ENCODE results near the gene TAGLN. TPM values are rescaled to one million over a fixed set of nuclear protein-coding genes. Genes with fewer than 3 reads are reported as not detected.

Gene TAGLN
- total and polyA plus RNA-seq, 2 donors (not counting 1 experiment from before 2014, with no cell fraction given): 824 to 4,435 TPM

DNA sequence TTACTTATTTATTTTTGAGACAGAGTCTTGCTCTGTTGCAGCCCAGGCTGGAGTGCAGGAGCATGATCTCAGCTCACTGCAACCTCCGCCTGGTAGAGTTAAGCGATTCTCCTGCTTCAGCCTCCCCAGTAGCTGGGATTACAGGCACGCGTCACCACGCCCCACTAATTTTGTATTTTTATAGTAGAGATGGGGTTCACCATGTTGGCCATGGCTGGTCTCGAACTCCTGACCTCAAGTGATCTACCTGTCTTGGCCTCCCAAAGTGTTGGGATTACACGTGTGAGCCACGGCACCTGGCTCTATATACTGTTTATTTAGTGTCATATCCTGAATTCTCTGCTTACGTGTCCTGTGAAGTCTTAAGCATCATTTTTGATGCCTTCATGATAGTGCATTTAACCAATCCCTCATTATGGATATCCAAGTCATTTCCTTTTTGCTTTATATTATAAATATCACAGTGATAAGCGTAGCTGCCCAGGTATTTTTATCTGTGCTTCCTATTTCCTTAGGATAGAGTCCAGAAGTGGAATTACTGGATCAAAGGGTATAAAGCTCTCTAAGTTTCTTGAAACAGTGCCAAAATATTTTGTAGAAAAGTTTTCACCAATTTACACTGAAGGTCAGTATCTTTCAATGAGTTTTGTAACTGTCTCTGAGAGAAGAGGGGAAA is 21.5 kb upstream of the TAGLN start:
- no peaks in the 10 kb centered on the region for H3K79me2 ChIP-seq (ENCODE audit: control insufficient read depth, insufficient read depth, low read length)
- H3K36me3 ChIP-seq (ENCODE audit: control insufficient read depth, insufficient read depth, low read length): peaks cover 4% of the 10 kb centered on the region
- H3K9ac ChIP-seq (ENCODE audit: insufficient read depth, low read length): no peak overlapping the region
- H3K4me2 ChIP-seq (ENCODE audit: extremely low read depth, insufficient read depth, low read length): no peak overlapping the region
- H3K4me3 ChIP-seq (replicated peaks in 1 of 4; ENCODE audit: control extremely low read depth in 1 of 4, insufficient read depth in 1 of 4, low read depth in 3 of 4, low read length in 4 of 4): peak overlapping the region in 2 of 4 experiments; percentile 65 to 83
- no peaks in the 10 kb centered on the region for H4K20me1 ChIP-seq (ENCODE audit: control insufficient read depth, extremely low read depth, insufficient read depth, low read length)
- TF ChIP-seq, protein P1, sequence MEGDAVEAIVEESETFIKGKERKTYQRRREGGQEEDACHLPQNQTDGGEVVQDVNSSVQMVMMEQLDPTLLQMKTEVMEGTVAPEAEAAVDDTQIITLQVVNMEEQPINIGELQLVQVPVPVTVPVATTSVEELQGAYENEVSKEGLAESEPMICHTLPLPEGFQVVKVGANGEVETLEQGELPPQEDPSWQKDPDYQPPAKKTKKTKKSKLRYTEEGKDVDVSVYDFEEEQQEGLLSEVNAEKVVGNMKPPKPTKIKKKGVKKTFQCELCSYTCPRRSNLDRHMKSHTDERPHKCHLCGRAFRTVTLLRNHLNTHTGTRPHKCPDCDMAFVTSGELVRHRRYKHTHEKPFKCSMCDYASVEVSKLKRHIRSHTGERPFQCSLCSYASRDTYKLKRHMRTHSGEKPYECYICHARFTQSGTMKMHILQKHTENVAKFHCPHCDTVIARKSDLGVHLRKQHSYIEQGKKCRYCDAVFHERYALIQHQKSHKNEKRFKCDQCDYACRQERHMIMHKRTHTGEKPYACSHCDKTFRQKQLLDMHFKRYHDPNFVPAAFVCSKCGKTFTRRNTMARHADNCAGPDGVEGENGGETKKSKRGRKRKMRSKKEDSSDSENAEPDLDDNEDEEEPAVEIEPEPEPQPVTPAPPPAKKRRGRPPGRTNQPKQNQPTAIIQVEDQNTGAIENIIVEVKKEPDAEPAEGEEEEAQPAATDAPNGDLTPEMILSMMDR (conservative IDR thresholded peaks at IDR 0.05 in 1 of 2, IDR thresholded peaks at IDR 0.05 in 1 of 2; ENCODE audit: low read depth in 1 of 2, low read length in 2 of 2): no peak
- TF ChIP-seq EZH2 (IDR thresholded peaks at IDR 0.05; ENCODE audit: low read length, missing control alignments): no peak
- DNase-seq (ENCODE audit: low read depth in 2 of 2): no peak
- H3K4me1 ChIP-seq (ENCODE audit: control insufficient read depth, extremely low read depth, insufficient read depth, low read length): peaks cover 9% of the 10 kb centered on the region
- no peaks in the 10 kb centered on the region for H3K27me3 ChIP-seq (ENCODE audit: control insufficient read depth, insufficient read depth, low read length)
- H3K9me3 ChIP-seq (ENCODE audit: control insufficient read depth, insufficient read depth, low read depth, low read length): no peaks in the 10 kb centered on the region
- no peak overlapping the region for H2AFZ ChIP-seq (ENCODE audit: low read length)
- peak overlapping the region; percentile 85 for H3K27ac ChIP-seq (ENCODE audit: insufficient read depth, low read length)

DNA sequence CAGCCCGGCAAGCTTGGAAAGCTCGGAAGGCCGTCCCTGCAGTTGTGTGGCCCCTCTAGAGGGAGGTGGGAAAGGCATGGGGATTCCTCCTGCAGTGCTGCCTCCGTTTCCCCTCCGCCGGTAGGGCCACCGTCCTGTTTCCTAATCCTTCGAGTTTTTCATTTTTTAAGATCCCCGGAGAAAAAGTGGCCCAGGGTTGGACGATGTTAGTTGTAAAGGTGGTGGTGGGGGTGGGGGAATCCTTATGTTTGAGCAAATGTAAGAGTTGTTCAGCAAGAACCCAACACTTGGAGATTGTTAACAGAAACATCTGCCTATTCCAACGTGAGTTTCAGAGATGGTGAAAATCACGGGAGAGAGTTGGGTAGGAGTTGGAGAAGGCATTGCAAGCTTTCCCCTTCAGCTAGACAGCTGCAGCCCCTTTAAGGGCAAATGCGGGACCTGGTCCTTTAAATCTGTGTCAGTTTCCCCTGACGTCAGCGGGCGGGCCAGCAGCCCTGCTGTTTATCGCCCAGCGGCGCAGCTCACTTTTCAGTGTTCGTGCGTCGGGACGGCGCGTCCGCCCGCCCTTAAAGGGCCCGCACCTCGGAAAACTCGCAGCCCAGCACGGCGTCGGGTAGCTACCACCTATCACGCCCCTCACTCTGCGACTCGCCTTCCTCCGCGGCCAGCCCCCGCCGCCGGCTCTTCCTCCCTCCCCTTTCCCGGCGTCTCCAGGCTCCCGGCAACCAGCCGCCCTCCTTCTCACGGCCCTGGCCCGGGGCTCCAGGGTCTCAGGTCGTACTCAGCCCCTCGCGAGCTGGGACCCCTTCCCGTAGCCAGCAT is 20.7 kb upstream of the TAGLN start, which contains the start of gene SIDT2:
Gene SIDT2 (plus strand): TSS at position 534 of the 825 bp plus-strand sequence. CDS start 521 bp downstream, outside the sequence.
- Histone ChIP-seq H3K79me2 (ENCODE audit: control insufficient read depth, insufficient read depth, low read length) (no peaks in the 10 kb centered on the region), H4K20me1 (ENCODE audit: control insufficient read depth, extremely low read depth, insufficient read depth, low read length) (no peaks in the 10 kb centered on the region), H2AFZ (ENCODE audit: low read length) (peak within 1 kb of the TSS; percentile 68), H3K4me1 (ENCODE audit: control insufficient read depth, extremely low read depth, insufficient read depth, low read length) (peaks cover 9% of the 10 kb centered on the region), H3K4me3 (replicated peaks in 1 of 4; ENCODE audit: control extremely low read depth in 1 of 4, insufficient read depth in 1 of 4, low read depth in 3 of 4, low read length in 4 of 4) (peak within 1 kb of the TSS; percentile 65 to 83 (median 72)), H3K4me2 (ENCODE audit: extremely low read depth, insufficient read depth, low read length) (peak within 1 kb of the TSS; percentile 91), H3K27ac (ENCODE audit: insufficient read depth, low read length) (peak within 1 kb of the TSS; percentile 85), H3K36me3 (ENCODE audit: control insufficient read depth, insufficient read depth, low read length) (peaks cover 5% of the 10 kb centered on the region), H3K9me3 (ENCODE audit: control insufficient read depth, insufficient read depth, low read depth, low read length) (no peaks in the 10 kb centered on the region), H3K27me3 (ENCODE audit: control insufficient read depth, insufficient read depth, low read length) (no peaks in the 10 kb centered on the region), H3K9ac (ENCODE audit: insufficient read depth, low read length) (peak within 1 kb of the TSS; percentile 81)
- TF ChIP-seq, protein P1 (conservative IDR thresholded peaks at IDR 0.05 in 1 of 2, IDR thresholded peaks at IDR 0.05 in 1 of 2; ENCODE audit: low read depth in 1 of 2, low read length in 2 of 2): no peak
- no peak for TF ChIP-seq EZH2 (IDR thresholded peaks at IDR 0.05; ENCODE audit: low read length, missing control alignments)
- peak; percentile 93 to 94 for DNase-seq (ENCODE audit: low read depth in 2 of 2)

All from fibroblast of lung (primary cell).